ENCODE data around the gene LRRC46.

DNA sequence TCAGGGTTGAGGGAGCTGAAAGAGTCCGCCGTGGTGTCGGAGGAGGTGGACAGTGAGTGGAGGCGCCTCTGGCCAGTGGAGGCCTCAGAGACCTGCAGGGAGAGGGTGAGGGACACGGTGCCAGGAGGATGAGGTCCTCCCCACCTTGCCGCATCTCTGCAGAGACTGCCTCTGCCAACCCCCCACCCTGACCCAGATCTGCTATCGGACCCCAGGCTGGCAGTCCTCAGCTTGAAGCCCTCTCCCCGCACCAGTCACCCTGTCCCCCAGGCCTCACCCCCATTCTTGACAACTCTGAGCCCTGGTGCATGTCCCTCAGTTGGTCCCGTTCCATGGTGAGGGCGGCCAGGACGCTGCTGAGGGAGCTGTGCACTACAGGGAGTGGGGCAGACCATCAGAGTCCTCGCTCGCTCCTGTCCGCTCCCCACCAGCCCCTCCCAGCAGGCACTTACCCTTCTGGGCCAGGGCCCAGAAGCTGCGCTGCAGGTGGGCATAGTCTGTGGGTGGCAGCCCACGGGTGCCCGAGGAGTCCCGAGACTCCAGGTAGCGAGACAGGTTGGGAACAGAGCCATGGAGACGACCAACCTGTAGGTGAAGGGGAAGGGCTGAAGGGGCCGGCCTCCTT is 15.2 kb upstream of the LRRC46 start:
- TF ChIP-seq, protein P1, sequence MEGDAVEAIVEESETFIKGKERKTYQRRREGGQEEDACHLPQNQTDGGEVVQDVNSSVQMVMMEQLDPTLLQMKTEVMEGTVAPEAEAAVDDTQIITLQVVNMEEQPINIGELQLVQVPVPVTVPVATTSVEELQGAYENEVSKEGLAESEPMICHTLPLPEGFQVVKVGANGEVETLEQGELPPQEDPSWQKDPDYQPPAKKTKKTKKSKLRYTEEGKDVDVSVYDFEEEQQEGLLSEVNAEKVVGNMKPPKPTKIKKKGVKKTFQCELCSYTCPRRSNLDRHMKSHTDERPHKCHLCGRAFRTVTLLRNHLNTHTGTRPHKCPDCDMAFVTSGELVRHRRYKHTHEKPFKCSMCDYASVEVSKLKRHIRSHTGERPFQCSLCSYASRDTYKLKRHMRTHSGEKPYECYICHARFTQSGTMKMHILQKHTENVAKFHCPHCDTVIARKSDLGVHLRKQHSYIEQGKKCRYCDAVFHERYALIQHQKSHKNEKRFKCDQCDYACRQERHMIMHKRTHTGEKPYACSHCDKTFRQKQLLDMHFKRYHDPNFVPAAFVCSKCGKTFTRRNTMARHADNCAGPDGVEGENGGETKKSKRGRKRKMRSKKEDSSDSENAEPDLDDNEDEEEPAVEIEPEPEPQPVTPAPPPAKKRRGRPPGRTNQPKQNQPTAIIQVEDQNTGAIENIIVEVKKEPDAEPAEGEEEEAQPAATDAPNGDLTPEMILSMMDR (conservative IDR thresholded peaks at IDR 0.05; ENCODE audit: low read depth in 2 of 2) = no peak
- TF ChIP-seq EZH2phosphoT487 (IDR thresholded peaks at IDR 0.05; ENCODE audit: unreplicated experiment) (no peak), CREB1 (CRISPR knock-in tag; IDR thresholded peaks at IDR 0.05; ENCODE audit: low read depth) (no peak), EZH2 (IDR thresholded peaks at IDR 0.05; ENCODE audit: low read depth, unreplicated experiment) (no peak), POLR2AphosphoS5 (IDR thresholded peaks at IDR 0.05; ENCODE audit: low read depth) (no peak)
- TF ChIP-seq, protein P2, sequence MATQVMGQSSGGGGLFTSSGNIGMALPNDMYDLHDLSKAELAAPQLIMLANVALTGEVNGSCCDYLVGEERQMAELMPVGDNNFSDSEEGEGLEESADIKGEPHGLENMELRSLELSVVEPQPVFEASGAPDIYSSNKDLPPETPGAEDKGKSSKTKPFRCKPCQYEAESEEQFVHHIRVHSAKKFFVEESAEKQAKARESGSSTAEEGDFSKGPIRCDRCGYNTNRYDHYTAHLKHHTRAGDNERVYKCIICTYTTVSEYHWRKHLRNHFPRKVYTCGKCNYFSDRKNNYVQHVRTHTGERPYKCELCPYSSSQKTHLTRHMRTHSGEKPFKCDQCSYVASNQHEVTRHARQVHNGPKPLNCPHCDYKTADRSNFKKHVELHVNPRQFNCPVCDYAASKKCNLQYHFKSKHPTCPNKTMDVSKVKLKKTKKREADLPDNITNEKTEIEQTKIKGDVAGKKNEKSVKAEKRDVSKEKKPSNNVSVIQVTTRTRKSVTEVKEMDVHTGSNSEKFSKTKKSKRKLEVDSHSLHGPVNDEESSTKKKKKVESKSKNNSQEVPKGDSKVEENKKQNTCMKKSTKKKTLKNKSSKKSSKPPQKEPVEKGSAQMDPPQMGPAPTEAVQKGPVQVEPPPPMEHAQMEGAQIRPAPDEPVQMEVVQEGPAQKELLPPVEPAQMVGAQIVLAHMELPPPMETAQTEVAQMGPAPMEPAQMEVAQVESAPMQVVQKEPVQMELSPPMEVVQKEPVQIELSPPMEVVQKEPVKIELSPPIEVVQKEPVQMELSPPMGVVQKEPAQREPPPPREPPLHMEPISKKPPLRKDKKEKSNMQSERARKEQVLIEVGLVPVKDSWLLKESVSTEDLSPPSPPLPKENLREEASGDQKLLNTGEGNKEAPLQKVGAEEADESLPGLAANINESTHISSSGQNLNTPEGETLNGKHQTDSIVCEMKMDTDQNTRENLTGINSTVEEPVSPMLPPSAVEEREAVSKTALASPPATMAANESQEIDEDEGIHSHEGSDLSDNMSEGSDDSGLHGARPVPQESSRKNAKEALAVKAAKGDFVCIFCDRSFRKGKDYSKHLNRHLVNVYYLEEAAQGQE (IDR thresholded peaks at IDR 0.05; ENCODE audit: unreplicated experiment) = no peak
- TF ChIP-seq, protein P3, sequence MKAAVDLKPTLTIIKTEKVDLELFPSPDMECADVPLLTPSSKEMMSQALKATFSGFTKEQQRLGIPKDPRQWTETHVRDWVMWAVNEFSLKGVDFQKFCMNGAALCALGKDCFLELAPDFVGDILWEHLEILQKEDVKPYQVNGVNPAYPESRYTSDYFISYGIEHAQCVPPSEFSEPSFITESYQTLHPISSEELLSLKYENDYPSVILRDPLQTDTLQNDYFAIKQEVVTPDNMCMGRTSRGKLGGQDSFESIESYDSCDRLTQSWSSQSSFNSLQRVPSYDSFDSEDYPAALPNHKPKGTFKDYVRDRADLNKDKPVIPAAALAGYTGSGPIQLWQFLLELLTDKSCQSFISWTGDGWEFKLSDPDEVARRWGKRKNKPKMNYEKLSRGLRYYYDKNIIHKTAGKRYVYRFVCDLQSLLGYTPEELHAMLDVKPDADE (IDR thresholded peaks at IDR 0.05) = no peak

All from GM23338 (cell line).